ENCODE results near the gene STAG1.
"Not testable (repeated sequence)": the region's sequence is repeated elsewhere in the genome, so short reads cannot be mapped to it uniquely, and the experiment has no call there.

The STAG1 gene

DNA sequence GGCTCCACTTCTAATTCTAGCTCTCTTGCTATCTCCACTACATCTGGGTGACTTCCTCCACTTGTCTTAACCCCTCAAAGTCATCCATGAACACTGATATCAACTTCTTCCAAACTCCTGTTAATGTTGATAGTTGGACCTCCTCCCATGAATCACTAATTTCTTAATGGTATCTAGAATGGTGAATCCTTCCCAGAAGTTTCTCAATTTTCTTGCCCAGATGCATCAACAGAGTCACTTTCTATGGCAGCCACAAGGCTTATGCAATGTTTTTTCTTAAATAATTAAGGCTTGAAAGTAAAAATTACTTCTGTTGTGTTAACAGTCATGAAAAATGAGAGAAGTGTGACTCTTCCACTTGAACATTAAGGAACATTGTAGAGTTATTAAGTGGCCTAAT is 337.7 kb downstream of the STAG1 start:
- DNase-seq (ENCODE audit: low read depth in 2 of 2, low spot score in 1 of 2), result no peak

GRCh38 chr3:136412307-136412706 is 339.9 kb downstream of the STAG1 start:
- no peak for DNase-seq (ENCODE audit: low read depth in 2 of 2, low spot score in 1 of 2)

DNA sequence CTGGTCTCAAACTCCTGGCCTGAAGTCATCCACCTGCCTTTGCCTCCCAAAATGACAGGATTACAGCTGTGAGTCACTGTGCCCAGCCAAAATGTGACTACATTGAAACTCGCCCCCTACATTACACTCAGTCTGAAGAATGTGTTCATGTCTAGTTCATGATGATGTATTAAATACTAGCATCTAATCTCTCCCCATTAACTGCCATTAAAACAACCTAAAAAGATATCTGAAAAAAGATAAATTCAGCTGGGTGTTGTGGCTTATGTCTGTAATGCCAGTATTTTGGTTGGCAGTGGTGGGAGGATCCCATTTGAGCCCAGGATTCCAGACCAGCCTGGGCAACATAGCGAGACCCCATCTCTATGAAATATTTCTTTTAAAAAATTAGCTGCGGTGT is 342.6 kb downstream of the STAG1 start:
- no peak for DNase-seq (ENCODE audit: low read depth in 2 of 2, low spot score in 1 of 2)

DNA sequence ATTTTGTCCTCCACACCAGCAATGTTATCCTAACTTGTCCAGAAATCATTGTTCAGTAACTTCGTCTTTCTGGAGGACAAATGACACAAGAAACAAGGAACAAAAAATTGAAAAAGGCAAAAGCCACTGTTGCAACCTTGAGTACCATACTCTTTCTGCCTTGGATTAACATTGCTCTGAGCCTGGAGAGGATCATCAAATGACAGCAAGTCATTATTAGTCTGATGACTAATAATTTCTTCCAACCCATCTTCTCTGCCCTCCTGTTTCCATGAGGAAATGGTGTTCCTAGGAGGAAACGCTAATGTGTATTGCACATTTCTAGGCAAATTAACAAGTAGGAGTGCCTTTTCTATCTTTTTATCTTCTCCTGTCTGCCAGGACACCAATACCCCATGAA is 348.1 kb downstream of the STAG1 start:
- no peak for DNase-seq (ENCODE audit: low read depth in 2 of 2, low spot score in 1 of 2)

- no peak for DNase-seq (ENCODE audit: low read depth in 2 of 2, low spot score in 1 of 2)
These were observed 355.3 kb downstream of the STAG1 start for GRCh38 chr3:136396916-136397315.

DNA sequence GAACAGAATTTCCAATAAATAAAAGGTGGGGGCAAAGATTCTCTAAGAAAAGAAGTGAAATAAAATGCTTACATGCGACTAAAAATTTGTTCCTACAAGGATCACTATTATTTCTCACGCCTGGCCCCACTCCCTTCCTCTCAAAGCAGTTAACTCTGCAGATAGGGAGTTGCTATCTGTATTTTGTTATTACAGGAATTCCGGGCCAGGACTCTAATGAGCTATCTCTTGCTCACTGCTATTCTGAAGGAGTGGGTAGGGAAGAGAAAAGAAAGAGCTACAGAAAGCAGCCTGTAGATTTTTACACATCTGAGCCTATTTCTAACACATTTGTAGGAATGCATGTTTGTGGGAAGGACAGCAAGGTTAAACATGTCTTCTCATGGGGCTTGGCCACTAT is 361.6 kb downstream of the STAG1 start:
- DNase-seq (ENCODE audit: low read depth in 2 of 2, low spot score in 1 of 2), result no peak

GRCh38 chr3:136387031-136387430 is 365.1 kb downstream of the STAG1 start:
- DNase-seq (ENCODE audit: low read depth in 2 of 2, low spot score in 1 of 2), result no peak

DNA sequence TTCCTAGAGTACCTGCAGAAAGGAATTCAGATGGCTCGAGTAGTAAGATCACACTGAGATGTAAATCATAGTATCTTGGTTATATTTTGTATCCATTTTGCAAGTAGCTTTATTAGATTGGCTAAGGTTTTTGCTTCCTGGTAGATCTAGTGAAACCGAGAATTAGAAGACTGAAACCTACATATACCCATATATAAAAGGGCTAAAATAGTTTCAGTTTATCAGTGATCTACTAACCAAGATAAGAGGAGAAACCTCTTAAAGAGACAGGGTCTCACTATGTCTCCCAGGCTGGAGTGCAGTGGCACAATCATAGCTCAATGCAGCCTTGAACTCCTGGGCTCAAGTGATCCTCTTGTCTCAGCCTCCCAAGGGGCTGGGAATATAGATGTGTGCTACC is 366.7 kb downstream of the STAG1 start:
- DNase-seq (ENCODE audit: low read depth in 2 of 2, low spot score in 1 of 2), result no peak

- no peak for DNase-seq (ENCODE audit: low read depth in 2 of 2, low spot score in 1 of 2)
These were observed 371.1 kb downstream of the STAG1 start for GRCh38 chr3:136381051-136381450.

DNA sequence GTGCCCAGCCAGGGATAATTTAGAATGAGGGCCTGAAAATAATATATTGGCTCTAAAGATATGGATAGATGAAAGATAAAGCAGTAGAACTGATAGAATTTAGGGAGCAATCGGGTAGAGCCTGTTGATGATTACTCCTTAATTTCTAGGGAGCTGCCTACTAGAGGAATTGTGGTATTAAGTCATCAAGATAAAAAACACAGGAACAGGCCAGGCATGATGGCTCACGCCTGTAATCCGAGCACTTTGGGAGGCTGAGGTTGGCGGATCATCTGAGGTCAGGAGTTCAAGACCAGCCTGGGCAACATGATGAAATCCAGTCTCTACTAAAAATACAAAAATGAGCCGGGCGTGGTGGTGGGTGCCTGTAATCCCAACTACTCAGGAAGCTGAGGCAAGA is 371.6 kb downstream of the STAG1 start:
- DNase-seq (ENCODE audit: low read depth in 2 of 2, low spot score in 1 of 2), result no peak

DNA sequence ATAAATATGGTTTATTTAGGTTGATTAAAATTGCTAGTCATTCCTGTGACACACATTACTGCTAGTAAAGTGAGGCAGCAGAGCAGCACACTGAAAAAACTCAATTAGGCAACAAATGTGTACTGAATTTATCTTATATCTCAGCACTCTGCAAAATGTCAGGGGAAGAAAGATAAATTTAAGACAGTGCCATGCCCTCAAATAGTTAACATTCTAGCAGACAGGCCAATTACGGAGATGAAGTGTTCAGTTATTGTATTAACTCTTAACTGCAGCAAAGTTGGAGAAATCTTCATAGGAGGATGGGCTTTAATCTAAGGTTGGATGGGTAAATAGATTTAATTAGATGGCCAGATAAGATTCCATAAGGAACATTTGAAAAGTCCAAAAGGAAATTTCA is 374.2 kb downstream of the STAG1 start:
- no peak for DNase-seq (ENCODE audit: low read depth in 2 of 2, low spot score in 1 of 2)

- DNase-seq (ENCODE audit: low read depth in 2 of 2, low spot score in 1 of 2), result no peak
These were observed 374.7 kb downstream of the STAG1 start for GRCh38 chr3:136377508-136377907.

GRCh38 chr3:136375800-136376199 is 376.4 kb downstream of the STAG1 start:
- not testable (repeated sequence) for DNase-seq (ENCODE audit: low read depth in 2 of 2, low spot score in 1 of 2)

GRCh38 chr3:136366289-136366688 is 385.9 kb downstream of the STAG1 start:
- no peak for DNase-seq (ENCODE audit: low read depth in 2 of 2, low spot score in 1 of 2)

- no peak for DNase-seq (ENCODE audit: low read depth in 2 of 2, low spot score in 1 of 2)
These were observed 398.7 kb downstream of the STAG1 start for GRCh38 chr3:136353461-136353860.

DNA sequence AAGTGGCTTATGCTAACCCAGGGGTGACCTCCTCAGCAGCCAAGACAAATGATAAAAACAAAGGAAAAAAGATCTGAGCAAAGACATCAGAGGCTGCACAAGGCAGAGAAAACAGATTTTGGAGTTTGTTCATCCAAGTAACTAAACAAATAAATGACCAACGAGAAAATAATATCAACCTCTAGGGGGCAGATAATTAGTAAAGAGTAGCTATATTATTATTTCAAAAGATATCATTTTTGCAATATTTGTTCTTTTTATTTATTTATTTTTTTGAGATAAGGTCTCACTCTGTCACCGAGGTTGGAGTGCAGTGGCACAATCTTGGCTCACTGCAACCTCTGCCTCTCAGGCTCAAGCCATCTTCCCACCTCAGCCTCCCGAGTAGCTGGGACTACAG is 400.3 kb downstream of the STAG1 start:
- DNase-seq (ENCODE audit: low read depth in 2 of 2, low spot score in 1 of 2), result no peak

DNA sequence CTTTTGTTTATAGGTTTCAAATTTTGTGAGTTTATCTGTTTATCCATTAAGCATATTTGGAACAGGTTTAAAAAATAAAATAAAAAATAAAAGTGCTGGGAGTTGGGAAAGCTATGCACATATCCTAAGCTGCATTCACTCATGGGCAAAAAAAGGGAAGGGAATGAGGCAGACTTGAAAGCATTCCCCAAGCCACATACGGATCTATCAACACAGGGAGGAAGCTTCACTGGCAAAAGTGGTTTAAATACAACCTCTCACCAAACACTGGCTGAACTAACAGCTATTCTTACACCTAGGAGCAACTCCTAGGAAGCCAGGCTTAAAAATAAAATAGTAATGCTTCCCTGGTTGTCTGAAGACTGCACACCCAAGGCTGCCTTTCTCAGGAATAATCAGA is 400.8 kb downstream of the STAG1 start:
- DNase-seq (ENCODE audit: low read depth in 2 of 2, low spot score in 1 of 2), result no peak

DNA sequence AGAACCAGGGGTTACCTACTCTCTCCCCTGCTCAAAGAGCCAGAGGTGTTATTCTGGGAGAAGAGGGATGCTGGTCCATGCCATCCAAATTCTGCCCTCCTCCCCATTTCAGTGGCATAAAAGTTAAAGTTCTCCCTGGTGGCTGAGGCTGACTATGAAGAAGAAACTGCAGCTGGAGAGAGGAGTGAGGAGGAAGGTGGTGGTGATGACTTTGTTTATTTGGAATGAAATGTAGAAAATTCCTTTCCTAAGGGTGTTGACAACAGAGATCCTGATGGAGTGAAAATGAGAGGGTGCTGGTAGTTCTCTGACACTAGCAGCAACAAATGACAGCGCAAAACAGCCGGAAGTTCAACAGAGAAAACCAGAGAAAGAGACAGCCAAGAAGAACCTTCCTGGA is 401.6 kb downstream of the STAG1 start:
- no peak for DNase-seq (ENCODE audit: low read depth in 2 of 2, low spot score in 1 of 2)

- DNase-seq (ENCODE audit: low read depth in 2 of 2, low spot score in 1 of 2), result no peak
These were observed 402.0 kb downstream of the STAG1 start for GRCh38 chr3:136350132-136350531.

DNA sequence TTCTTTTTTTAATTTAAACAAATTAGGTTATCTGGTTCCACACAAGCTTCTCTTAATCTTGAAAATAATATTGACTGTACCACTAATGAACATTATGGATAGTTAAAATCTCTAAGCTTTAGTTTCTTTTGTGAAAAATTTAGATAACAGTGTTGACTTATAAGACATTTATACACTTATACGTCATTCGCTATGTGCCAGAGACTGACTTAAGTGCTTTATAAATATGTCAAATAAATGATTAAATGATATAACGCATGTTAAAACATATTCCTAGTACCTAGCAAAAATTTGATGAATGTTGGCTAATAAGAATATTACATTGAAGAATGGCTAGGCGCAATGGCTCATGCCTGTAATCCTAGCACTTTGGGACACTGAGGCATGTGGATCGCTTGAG is 405.7 kb downstream of the STAG1 start:
- DNase-seq (ENCODE audit: low read depth in 2 of 2, low spot score in 1 of 2), result no peak

DNA sequence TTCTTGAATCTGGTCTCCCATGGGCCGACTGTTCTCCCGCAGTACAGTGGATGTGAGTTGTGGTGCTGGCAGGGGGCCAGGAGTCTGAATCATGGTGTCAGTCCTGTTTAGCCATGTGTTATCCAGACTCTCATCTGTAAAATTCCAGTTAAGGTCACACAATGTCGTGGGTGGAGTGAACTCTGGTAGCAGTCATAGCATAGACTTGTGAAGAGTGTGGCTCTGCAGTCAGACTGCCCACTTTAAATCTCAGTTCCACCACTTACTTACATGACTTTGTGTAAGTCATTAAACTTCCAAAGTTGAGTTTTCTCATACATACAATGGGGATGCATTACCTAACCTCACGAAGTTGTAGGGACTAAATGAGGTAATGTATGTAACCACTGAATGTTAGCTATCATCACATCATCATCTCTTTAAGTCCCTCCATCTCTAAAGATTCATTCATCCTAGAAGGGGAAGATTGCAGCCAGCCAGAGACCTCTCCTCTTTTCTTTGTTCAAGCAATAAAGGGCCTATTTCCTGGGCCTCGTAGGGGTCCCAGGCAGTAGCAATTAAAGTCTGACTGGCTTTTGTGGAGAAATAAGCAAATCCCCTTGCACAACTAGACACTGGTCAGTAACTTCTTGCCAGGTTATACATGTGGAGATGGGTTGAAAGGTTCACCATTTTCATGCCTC is 408.2 kb downstream of the STAG1 start:
- no peak for DNase-seq (ENCODE audit: low read depth in 2 of 2, low spot score in 1 of 2)

DNA sequence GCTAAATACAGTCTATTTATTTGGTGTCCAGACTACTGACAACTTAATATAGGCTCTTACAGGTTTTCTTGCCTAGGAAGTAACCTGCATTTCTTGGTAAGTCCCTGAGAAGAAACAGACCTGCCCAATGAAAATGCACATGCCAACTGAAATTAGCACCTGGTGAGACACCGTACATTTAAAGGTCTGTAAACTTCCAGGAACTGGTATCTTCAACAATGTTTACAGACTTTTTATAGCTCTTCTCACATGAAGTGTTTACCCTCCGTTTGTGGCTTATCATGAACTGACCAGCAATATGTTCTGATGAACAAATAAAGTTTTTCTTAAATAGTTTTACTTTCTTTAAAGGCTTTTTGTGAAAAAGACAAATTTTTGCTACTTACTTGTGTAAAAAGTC is 408.7 kb downstream of the STAG1 start:
- DNase-seq (ENCODE audit: low read depth in 2 of 2, low spot score in 1 of 2), result no peak

DNA sequence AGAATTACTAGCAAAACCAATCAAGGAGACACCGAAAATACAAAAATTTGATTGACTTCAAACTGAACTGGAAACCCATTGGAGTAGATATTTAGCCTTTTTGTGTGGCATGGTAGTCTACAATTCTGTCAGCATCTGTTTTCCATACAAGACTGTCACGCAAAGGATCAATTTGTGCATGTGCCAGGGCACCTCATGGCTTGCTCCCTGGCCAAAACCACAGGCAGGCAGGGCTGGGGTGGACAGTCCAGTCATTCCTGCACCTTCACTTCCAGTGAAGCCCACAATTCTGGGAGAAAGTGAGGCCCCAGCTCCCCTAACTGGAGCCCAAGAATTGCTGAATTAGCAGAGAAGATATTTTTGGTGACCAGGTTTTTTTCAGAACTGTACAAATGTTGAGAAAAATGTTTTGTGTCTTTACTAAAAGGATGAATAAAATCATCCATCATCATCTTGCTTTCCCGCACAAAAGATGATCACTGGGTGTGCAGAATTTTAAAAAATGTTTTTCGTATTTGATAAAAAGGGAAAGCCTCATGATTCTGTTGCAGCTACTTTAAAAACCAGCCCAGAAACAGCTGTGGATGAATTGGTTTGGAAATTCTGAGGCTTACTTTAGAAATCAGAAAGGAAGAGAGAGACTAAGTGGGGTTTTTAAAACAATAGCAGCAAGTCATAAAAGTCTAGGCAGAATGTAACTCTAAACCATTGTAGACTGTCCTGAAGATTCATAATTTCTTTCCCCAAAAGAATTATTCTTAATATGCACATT is 415.7 kb downstream of the STAG1 start:
- DNase-seq (ENCODE audit: low read depth in 2 of 2, low spot score in 1 of 2), result no peak

Data from stimulated activated CD8-positive, alpha-beta memory T cell treated with anti-CD3 and anti-CD28 coated beads, Interleukin-4, amount 100 ng/mL, for 1 hour (primary cell).